ENCODE data around the gene SPRR1A. TPM values are rescaled to one million over a fixed set of nuclear protein-coding genes. Genes with fewer than 3 reads are reported as not detected.

The SPRR1A gene
- total RNA-seq, 1 donor from 2014 or later = not detected

DNA sequence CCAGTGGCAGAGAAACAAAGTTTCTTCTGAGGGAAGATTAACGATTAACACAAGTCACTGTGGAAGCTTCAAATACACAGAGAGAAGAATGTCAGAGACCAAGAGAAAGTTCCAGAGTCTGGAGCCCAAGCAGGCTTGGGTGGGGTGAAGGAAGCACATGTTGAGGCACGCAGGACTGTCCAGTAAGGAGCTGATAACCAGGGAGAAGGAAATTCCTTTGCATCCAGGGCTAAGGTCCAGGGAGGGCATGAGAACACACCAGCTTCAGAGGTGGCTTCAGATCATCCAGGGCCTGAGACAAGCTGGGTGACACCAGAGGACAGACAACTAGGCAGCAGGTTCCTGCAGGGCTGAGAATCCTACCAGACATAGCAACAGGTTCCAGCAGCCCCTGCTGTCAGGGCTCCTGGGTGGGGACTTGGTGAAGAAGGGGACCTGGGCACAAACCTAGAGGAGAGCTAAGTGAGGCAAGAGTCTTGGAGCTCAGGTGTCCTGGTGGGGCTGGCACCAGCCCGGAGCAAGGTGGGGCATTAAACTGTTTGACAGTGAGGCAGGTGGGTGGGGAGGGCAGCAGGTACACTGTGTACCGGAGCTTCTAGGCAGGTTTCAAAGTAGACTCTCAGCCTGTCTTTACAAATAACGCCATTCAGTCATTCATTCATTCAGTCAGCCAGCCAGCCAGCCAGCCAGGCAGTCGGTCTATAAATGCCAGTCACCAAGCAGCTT lies 2.6 kb upstream of the SPRR1A start:
- no peak overlapping the region for H3K4me3 Mint-ChIP-seq
- H3K36me3 Mint-ChIP-seq = no peaks in the 10 kb centered on the region
- H3K9ac ChIP-seq = no peak overlapping the region
- no peaks in the 10 kb centered on the region for H3K4me1 ChIP-seq
- no peaks in the 10 kb centered on the region for H3K79me2 ChIP-seq (ENCODE audit: low read depth)
- TF ChIP-seq, protein P1, sequence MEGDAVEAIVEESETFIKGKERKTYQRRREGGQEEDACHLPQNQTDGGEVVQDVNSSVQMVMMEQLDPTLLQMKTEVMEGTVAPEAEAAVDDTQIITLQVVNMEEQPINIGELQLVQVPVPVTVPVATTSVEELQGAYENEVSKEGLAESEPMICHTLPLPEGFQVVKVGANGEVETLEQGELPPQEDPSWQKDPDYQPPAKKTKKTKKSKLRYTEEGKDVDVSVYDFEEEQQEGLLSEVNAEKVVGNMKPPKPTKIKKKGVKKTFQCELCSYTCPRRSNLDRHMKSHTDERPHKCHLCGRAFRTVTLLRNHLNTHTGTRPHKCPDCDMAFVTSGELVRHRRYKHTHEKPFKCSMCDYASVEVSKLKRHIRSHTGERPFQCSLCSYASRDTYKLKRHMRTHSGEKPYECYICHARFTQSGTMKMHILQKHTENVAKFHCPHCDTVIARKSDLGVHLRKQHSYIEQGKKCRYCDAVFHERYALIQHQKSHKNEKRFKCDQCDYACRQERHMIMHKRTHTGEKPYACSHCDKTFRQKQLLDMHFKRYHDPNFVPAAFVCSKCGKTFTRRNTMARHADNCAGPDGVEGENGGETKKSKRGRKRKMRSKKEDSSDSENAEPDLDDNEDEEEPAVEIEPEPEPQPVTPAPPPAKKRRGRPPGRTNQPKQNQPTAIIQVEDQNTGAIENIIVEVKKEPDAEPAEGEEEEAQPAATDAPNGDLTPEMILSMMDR (IDR thresholded peaks at IDR 0.05) = no peak
- TF ChIP-seq EZH2 (IDR thresholded peaks at IDR 0.05) (no peak), EZH2phosphoT487 (IDR thresholded peaks at IDR 0.05) (no peak)
- no peaks in the 10 kb centered on the region for H3K9me3 ChIP-seq (ENCODE audit: low read depth)
- DNase-seq (ENCODE audit: low spot score) = no peak
- no peak overlapping the region for H3K27ac ChIP-seq
- H3K4me3 ChIP-seq = no peak overlapping the region
- H2AFZ ChIP-seq (replicated peaks) = no peak overlapping the region
- H3K4me1 Mint-ChIP-seq = no peaks in the 10 kb centered on the region
- no peaks in the 10 kb centered on the region for H3K27me3 ChIP-seq
- H3K9me3 Mint-ChIP-seq = no peaks in the 10 kb centered on the region
- H3F3A ChIP-seq (ENCODE audit: low read depth) = no peaks in the 10 kb centered on the region
- H3K27me3 Mint-ChIP-seq (ENCODE audit: insufficient read depth, low read depth) = peaks cover 7% of the 10 kb centered on the region
- H3K27ac Mint-ChIP-seq = no peak overlapping the region
- H4K20me1 ChIP-seq (ENCODE audit: low read depth) = no peaks in the 10 kb centered on the region
- no peak overlapping the region for H3K4me2 ChIP-seq
- H3K36me3 ChIP-seq = no peaks in the 10 kb centered on the region

DNA sequence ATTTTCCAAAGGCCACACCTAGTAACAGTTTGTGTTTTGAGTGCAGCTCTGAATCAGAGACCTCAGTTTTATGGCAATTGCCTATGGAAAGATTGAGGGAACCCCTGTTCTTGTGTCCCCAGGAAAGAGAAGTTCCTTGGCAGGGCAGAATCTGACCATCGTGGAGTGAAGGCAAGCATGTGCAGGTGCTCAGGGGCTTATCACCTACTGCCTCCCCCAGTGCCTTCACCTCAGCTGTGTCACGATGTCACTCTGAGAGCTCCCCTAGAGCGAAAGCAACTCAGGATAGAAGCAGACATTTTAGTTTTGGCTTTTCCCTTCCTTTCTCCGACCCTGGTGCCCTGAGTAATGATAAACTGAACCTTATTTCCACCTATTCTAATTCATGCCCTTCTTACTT lies 1.8 kb upstream of the SPRR1A start:
- Histone ChIP-seq H3K79me2 (ENCODE audit: low read depth) (no peaks in the 10 kb centered on the region), H3K9ac (no peak overlapping the region), H3K27me3 (no peaks in the 10 kb centered on the region), H3K9me3 (ENCODE audit: low read depth) (peaks cover 1% of the 10 kb centered on the region), H3K4me1 (no peaks in the 10 kb centered on the region), H3K36me3 (no peaks in the 10 kb centered on the region), H4K20me1 (ENCODE audit: low read depth) (no peaks in the 10 kb centered on the region), H3K4me2 (no peak overlapping the region), H3K4me3 (no peak overlapping the region), H3K27ac (no peak overlapping the region), H2AFZ (replicated peaks) (no peak overlapping the region), H3F3A (ENCODE audit: low read depth) (no peaks in the 10 kb centered on the region)
- DNase-seq (ENCODE audit: low spot score) = no peak
- H3K27ac Mint-ChIP-seq = no peak overlapping the region
- no peak overlapping the region for H3K4me3 Mint-ChIP-seq
- H3K9me3 Mint-ChIP-seq = no peaks in the 10 kb centered on the region
- TF ChIP-seq, protein P1 (IDR thresholded peaks at IDR 0.05) = no peak
- no peak for TF ChIP-seq EZH2 (IDR thresholded peaks at IDR 0.05)
- H3K4me1 Mint-ChIP-seq = no peaks in the 10 kb centered on the region
- H3K27me3 Mint-ChIP-seq (ENCODE audit: insufficient read depth, low read depth) = peaks cover 7% of the 10 kb centered on the region
- H3K36me3 Mint-ChIP-seq = no peaks in the 10 kb centered on the region

- no peak for TF ChIP-seq EZH2 (IDR thresholded peaks at IDR 0.05)
- TF ChIP-seq, protein P1 (IDR thresholded peaks at IDR 0.05) = no peak
- no peak for TF ChIP-seq EZH2phosphoT487 (IDR thresholded peaks at IDR 0.05)
- H3K4me3 Mint-ChIP-seq = no peak overlapping the region
Measured at GRCh38 chr1:152983234-152983633, 647 bp upstream of the SPRR1A start.

More at GRCh38 chr1:152983234-152983633, 647 bp upstream of the SPRR1A start:
- Histone ChIP-seq H3K4me1 (no peaks in the 10 kb centered on the region), H3K4me3 (no peak overlapping the region), H3K36me3 (no peaks in the 10 kb centered on the region), H3K9me3 (ENCODE audit: low read depth) (peaks cover 12% of the 10 kb centered on the region), H4K20me1 (ENCODE audit: low read depth) (no peaks in the 10 kb centered on the region), H3F3A (ENCODE audit: low read depth) (no peaks in the 10 kb centered on the region), H3K27me3 (no peaks in the 10 kb centered on the region), H2AFZ (replicated peaks) (no peak overlapping the region), H3K27ac (no peak overlapping the region), H3K9ac (no peak overlapping the region), H3K4me2 (no peak overlapping the region), H3K79me2 (ENCODE audit: low read depth) (no peaks in the 10 kb centered on the region)
- H3K27me3 Mint-ChIP-seq (ENCODE audit: insufficient read depth, low read depth) = peaks cover 7% of the 10 kb centered on the region
- H3K27ac Mint-ChIP-seq = no peak overlapping the region
- no peaks in the 10 kb centered on the region for H3K36me3 Mint-ChIP-seq
- no peak for DNase-seq (ENCODE audit: low spot score)
- no peaks in the 10 kb centered on the region for H3K4me1 Mint-ChIP-seq
- no peaks in the 10 kb centered on the region for H3K9me3 Mint-ChIP-seq

All from neural progenitor cell (in vitro differentiated cells).